ENCODE measurements around the gene GNL3. TPM values are rescaled to one million over a fixed set of nuclear protein-coding genes. Genes with fewer than 3 reads are reported as not detected.

GNL3 gene
- total RNA-seq, 1 donor from 2014 or later = 145 TPM

DNA sequence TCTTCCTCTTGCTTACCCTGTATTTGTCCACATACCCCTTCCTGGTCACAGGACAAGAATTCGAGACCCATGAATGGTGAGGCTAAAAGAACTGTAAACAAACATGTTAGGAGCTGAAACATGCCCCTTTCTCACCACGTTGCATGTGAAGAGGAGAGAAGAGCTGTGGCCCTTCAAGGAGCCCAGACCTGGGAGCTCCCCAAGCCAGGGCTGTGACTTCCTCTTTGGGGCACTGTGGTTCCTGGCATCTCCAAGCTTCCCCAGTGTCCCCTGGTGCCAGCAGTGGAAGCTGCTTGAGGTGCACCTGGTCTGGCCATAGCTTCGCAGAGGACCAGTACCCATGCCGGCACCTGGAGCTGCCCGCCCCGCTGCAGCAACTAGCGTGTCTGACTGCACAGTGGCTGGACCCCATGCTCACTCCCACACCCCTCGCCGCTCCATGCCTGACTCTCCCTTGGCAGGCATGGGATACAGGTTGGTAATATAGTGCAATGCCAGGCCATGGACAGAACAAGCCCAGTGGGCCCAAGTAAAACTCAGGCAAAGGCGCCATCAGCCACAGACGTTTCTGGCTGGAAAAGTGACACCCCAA is 30.0 kb downstream of the GNL3 start:
- Mint-ChIP-seq H3K27me3 (no peaks in the 10 kb centered on the region), H3K4me1 (peaks cover 11% of the 10 kb centered on the region), H3K36me3 (ENCODE audit: low read depth) (peaks cover 32% of the 10 kb centered on the region), H3K4me3 (no peak overlapping the region), H3K9me3 (peaks cover 2% of the 10 kb centered on the region), H3K27ac (no peak overlapping the region)
- intact Hi-C loops (cut with micrococcal nuclease) = no loop called here
- POLR2A ChIA-PET = interaction anchor here (1.0 kb wide), 1 partner anchor 9 kb away, joined by 4 read pairs; no protein-coding TSS in a partner anchor
- no peak for DNase-seq
- TF ChIP-seq, protein P1, sequence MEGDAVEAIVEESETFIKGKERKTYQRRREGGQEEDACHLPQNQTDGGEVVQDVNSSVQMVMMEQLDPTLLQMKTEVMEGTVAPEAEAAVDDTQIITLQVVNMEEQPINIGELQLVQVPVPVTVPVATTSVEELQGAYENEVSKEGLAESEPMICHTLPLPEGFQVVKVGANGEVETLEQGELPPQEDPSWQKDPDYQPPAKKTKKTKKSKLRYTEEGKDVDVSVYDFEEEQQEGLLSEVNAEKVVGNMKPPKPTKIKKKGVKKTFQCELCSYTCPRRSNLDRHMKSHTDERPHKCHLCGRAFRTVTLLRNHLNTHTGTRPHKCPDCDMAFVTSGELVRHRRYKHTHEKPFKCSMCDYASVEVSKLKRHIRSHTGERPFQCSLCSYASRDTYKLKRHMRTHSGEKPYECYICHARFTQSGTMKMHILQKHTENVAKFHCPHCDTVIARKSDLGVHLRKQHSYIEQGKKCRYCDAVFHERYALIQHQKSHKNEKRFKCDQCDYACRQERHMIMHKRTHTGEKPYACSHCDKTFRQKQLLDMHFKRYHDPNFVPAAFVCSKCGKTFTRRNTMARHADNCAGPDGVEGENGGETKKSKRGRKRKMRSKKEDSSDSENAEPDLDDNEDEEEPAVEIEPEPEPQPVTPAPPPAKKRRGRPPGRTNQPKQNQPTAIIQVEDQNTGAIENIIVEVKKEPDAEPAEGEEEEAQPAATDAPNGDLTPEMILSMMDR (IDR thresholded peaks at IDR 0.05) = no peak
- ATAC-seq (ENCODE audit: low read depth) = no peak
- CTCF ChIA-PET = no interaction called here

DNA sequence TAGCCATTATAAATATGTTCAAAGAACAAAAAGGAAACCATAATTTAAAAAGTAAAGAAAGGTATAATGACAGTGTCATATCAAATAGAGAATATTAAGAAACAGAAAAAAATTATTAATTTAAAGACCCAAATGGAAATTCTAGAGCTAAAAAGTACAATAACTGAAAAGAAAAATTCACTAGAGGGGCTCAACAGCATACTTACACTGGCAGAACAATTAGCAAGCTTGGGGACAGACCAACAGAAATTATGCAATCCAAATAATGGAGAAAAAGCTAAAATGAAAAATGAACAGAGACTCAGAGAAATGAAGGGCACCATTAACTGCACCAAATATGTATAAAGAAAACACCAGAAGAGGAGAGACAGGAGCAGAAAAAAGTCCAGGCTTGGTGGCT is 33.8 kb downstream of the GNL3 start:
- no peaks in the 10 kb centered on the region for H3K27me3 Mint-ChIP-seq
- H3K9me3 Mint-ChIP-seq = peaks cover 2% of the 10 kb centered on the region
- peaks cover 25% of the 10 kb centered on the region for H3K36me3 Mint-ChIP-seq (ENCODE audit: low read depth)
- TF ChIP-seq, protein P1 (IDR thresholded peaks at IDR 0.05) = no peak
- ChIA-PET CTCF (no interaction called here), POLR2A (interaction anchor here (1.0 kb wide), 1 partner anchor 65 kb away, joined by 4 read pairs; no protein-coding TSS in a partner anchor)
- DNase-seq (no peak), ATAC-seq (ENCODE audit: low read depth) (no peak)
- H3K4me1 Mint-ChIP-seq = peaks cover 10% of the 10 kb centered on the region
- no peak overlapping the region for H3K4me3 Mint-ChIP-seq
- H3K27ac Mint-ChIP-seq = no peak overlapping the region
- intact Hi-C loops (cut with micrococcal nuclease) = no loop called here

DNA sequence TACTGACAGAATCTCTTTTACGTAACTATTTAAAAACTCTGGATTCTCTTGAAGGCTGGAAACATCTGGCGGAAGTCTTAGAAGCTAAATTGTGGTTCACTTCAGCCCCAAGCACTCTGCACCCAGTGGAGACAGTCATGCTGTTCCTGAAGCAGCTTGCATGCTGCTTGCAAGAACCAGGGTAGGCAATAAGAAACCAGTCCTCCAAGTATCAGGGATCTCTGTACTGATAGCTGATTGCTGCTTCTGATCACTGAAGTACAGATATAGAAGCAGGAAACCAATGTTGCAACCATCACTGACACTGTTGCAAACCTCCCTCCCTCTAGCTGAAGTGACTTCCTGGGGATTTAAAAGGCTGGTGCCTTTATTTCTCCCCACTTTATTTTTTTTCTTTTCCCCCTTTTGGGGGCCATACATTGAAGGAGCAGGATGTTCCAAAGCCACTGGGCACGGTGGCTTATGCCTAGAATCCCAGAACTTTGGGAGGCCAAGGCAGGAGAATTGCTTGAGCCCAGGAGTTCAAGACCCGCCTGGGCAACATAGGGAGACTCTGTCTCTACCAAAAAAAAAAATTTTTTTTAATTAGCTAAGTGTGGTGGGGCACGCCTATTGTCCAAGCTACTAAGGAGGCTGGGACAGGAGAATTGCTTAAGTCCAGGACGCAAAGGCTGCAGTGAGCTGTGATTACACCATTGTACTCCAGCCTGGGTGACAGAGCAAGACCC is 35.3 kb downstream of the GNL3 start:
- intact Hi-C loops (cut with micrococcal nuclease) = no loop called here
- Mint-ChIP-seq H3K9me3 (peaks cover 2% of the 10 kb centered on the region), H3K36me3 (ENCODE audit: low read depth) (peaks cover 28% of the 10 kb centered on the region), H3K4me3 (no peak overlapping the region), H3K27ac (no peak overlapping the region), H3K4me1 (peaks cover 10% of the 10 kb centered on the region), H3K27me3 (no peaks in the 10 kb centered on the region)
- DNase-seq = no peak
- ChIA-PET POLR2A (interaction anchor here (1.5 kb wide), 1 partner anchor 36 kb away, joined by 3 read pairs; no protein-coding TSS in a partner anchor), CTCF (no interaction called here)
- ATAC-seq (ENCODE audit: low read depth) = no peak
- TF ChIP-seq, protein P1 (IDR thresholded peaks at IDR 0.05) = no peak

DNA sequence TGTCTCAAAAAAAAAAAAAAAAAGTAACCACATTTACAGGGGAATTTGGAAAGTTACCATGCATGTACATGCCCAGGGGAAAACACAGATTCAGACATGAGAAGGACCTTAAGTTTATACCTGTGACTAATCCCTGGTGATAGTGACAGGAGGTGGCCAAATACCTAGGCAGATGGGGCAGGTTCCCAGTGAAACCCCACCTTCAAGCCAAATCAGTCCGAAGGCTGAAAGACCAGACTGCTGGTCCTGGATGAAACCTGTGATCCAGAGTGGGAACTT is 35.8 kb downstream of the GNL3 start:
- no peak overlapping the region for H3K4me3 Mint-ChIP-seq
- TF ChIP-seq, protein P1 (IDR thresholded peaks at IDR 0.05) = no peak
- DNase-seq (no peak), ATAC-seq (ENCODE audit: low read depth) (no peak)
- H3K4me1 Mint-ChIP-seq = peaks cover 10% of the 10 kb centered on the region
- H3K27me3 Mint-ChIP-seq = no peaks in the 10 kb centered on the region
- intact Hi-C loops (cut with micrococcal nuclease) = no loop called here
- H3K27ac Mint-ChIP-seq = no peak overlapping the region
- H3K36me3 Mint-ChIP-seq (ENCODE audit: low read depth) = peaks cover 28% of the 10 kb centered on the region
- POLR2A ChIA-PET = interaction anchor here (1.5 kb wide), 1 partner anchor 37 kb away, joined by 3 read pairs; no protein-coding TSS in a partner anchor
- CTCF ChIA-PET = no interaction called here
- peaks cover 2% of the 10 kb centered on the region for H3K9me3 Mint-ChIP-seq

DNA sequence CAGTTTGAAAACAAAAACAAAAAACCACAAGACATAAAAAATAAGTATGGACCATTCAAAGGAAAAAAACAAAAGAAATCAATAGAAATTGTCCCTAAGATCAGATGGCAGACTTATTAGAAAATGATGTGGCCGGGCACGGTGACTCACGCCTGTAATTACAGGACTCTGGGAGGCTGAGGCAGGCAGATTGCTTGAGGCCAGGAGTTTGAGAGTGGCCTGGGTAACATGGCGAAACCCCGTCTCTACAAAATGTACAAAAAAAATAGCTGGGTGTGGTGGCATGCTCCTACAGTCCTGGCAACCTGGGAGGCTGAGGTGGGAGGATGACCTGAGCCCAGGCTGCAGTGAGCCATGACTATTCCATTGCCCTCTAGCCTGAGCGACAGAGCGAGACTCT is 36.7 kb downstream of the GNL3 start:
- TF ChIP-seq, protein P1 (IDR thresholded peaks at IDR 0.05) = no peak
- DNase-seq (no peak), ATAC-seq (ENCODE audit: low read depth) (no peak)
- H3K27ac Mint-ChIP-seq = no peak overlapping the region
- no peak overlapping the region for H3K4me3 Mint-ChIP-seq
- peaks cover 30% of the 10 kb centered on the region for H3K36me3 Mint-ChIP-seq (ENCODE audit: low read depth)
- no peaks in the 10 kb centered on the region for H3K27me3 Mint-ChIP-seq
- peaks cover 2% of the 10 kb centered on the region for H3K9me3 Mint-ChIP-seq
- ChIA-PET POLR2A (no interaction called here), CTCF (no interaction called here)
- intact Hi-C loops (cut with micrococcal nuclease) = no loop called here
- peaks cover 10% of the 10 kb centered on the region for H3K4me1 Mint-ChIP-seq
